Activated CD4-positive, alpha-beta T cell treated with anti-CD3 and anti-CD28 coated beads, Interleukin-2, Interleukin-4, amounts not matched to agents 100 ng/mL and 50 ng/mL, durations not matched to agents 16 hours and 8 hours (primary cell): ENCODE measurements around the gene ALG6.
"Not testable (repeated sequence)": the region's sequence is repeated elsewhere in the genome, so short reads cannot be mapped to it uniquely, and the experiment has no call there.

Experiments
- DNase-seq: peaks from one replicate; pipeline ENCODE4 v3.0.0-alpha.2; 2020; ENCODE audit warnings: low spot score

Gene ALG6

GRCh38 chr1:63328781-63329180 is 38.6 kb upstream of the ALG6 start:
- no peak for DNase-seq

DNA sequence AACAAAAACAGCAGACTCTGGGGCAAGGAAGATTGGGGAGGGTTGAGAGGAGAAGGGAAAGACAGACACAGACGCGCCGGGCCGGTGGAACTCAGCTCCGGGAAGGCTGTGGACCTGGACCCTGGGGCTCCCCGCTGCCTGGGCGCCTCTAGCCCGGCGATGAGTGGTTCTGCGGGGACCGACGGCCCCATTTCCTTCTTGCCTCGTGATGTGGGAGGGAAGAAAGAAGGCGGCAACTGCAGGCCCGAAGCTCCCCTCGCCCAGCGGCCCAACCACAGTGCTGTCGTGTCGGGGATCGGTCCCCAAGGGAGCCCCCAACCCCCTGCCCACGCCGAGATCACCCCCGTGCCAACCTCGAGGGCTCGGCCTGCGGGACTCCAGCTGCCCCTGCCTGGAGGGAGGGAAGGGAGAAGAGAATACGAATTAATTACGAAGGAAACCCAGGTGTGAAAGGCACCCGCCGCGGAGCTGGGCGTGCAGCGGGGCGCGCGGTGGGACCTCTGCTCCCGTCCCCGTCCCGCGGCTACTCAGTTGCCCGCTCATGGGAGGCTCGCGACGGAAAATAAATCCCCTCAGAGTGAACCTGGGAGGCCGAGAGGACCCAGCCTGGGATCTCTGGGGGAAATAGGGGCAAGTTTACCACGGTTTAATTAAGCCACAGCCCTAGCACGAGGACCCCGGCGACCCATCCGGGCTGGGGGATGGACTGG is 37.7 kb upstream of the ALG6 start:
- DNase-seq, result no peak

DNA sequence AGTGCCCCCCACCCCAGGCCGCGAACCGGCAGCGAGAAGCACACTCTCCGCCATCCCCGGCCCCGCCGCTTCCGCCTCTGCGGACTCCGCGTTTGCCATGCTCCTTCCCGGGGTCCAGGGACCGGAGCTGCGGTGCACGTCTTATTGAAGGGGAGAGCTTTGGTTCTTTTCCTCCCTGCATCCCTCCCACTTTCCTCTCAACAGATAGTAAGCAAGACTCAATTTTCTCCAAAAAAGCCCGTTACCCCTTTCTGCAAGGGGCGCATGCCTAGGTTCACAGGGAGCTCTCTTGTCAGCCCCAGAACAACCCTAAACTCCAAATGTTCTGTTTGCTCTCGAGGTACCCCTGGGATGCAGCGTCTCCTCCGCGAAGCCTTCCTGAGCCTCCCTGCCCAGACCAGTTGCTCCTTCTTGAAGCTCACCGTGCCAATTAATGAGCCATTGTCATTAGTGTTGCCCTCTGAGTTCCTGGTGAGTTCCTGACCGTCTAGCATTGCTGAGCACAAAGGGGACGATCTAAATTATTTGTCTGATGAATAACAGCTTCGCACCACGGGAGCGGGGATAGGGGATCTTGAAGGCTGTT is 37.0 kb upstream of the ALG6 start:
- no peak for DNase-seq

GRCh38 chr1:63342402-63342801 is 25.0 kb upstream of the ALG6 start:
- DNase-seq, result no peak

DNA sequence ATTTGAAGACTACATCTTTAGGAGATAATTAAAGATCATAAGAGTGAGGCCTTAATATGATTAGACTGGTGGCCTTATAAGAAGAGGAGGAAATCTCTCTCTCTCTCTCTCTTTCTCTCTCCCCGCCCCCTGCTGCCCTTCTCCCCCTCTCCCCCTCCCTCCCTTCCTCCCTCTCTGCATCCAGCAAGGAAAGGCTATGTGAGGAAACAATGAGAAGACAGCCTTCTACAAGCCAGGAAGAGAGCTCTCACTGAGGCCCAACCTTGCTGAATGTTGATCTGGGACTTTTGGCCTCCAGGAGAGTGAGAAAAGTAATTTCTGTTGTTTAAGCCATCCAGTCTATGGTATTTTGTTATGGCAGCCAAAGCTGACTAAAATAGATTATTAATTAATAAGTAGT is 23.5 kb upstream of the ALG6 start:
- no peak for DNase-seq

DNA sequence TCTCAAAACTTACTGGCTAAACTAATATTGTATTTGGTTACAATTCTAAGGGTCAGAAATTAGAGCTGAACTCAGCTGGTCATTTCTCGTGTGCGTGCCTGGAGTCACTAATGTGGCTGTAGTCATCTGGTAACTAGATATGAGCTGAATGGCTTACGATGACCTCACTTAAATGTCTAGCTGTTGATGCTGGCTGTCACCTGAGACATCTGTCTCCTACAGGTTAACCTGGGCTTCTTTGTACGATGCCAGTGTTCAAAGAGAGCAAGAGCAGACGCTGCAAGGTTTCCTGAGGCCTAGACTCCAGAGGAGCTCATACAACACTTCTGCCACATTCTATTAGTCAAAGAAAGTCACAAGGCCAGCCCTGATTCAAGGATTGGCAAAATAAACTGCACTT is 17.1 kb upstream of the ALG6 start:
- DNase-seq, result no peak

- DNase-seq, result no peak
These were observed 14.7 kb upstream of the ALG6 start for GRCh38 chr1:63352736-63353135.

DNA sequence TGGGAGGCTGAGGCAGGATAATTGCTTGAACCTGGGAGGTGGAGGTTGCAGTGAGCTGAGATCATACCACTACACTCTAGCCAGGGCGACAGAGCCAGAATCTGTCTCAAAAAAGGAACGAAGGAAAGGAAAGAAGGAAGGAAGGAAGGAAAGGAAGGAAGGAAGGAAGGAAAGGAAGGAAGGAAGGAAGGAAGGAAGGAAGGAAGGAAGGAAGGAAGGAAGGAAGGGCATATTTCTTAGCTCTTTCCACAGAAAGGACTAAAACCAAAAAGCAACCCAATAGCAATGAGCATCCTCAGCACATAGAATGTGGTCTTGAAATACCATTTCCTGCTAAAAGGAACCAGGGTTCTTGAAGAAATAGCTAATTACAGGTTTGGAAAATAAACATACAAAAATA is 11.2 kb upstream of the ALG6 start:
- not testable (repeated sequence) for DNase-seq

DNA sequence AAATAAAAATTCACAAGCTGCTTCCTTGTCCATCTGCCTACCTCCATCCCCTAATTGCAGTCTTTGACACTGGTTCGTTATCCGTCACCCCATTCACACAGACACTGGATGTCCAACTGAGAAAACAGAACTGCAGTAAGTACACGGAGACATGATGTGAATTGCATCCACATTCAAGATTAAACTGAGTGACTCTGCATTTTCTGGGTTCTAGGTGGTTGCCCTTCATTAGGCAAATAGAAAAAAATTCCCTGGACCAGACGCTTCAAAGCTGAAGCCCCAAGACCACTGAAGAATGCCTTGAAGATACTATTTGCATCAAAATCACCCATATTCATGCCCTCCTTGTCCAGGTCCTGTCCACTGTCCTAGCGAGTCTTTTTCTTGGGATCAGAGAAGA is 7.9 kb upstream of the ALG6 start:
- no peak for DNase-seq

GRCh38 chr1:63362073-63362472 is 5.4 kb upstream of the ALG6 start:
- DNase-seq, result no peak

DNA sequence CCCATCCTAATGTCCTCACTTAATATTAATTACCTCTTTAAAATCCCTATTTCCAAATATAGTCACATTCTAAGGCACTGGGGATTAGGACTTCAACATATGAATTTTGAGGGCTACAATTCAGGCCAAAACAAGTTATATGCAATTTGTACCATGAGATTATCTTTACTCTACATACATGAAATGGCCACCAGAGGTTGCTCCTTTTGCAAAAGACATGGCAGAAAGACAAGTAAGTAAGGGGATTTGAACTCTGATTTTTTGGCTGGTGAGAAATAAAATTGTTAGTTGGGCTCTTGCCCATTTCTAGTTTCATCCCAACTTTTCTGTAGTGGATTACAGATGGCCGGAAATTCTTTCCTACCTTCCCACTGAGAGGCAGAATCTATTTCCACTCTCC is 4.8 kb upstream of the ALG6 start:
- no peak for DNase-seq

- no peak for DNase-seq
These were observed 4.4 kb upstream of the ALG6 start for GRCh38 chr1:63363014-63363413.

DNA sequence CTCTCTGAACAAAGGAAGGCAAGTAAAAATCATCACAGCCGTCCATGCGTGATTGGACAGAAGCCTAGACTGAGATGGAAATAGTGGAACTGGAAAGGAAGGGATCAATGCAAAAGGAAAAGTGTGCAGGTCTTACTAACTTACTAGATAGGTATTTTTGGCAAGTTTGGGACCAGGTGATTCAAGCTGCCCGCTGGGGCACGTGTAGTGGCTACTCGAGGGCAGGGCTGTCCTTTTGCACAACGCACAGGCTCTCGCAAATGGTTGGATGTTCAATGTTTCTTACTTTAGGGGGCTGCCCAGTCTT is 566 bp upstream of the ALG6 start:
- no peak for DNase-seq

GRCh38 chr1:63368131-63368530 is 704 bp downstream of the ALG6 start:
- DNase-seq, result no peak

DNA sequence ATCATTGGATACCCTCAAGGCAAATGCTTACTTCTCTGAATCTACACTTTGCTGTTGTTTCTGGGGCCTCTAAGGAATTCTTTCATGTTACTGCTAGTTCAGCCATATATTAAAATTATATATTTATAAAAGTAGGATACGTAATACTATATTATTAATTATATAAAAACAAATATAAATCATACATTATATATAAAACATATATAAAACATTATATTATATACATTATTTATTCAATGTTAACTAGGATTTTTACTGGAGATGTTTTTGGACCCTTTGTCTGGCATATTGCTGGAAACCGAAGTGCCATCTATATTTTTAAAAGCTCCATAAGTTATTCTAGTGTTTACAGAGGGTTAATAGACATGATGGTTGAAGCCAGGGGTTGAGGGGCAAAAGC is 12.2 kb downstream of the ALG6 start:
- no peak for DNase-seq

DNA sequence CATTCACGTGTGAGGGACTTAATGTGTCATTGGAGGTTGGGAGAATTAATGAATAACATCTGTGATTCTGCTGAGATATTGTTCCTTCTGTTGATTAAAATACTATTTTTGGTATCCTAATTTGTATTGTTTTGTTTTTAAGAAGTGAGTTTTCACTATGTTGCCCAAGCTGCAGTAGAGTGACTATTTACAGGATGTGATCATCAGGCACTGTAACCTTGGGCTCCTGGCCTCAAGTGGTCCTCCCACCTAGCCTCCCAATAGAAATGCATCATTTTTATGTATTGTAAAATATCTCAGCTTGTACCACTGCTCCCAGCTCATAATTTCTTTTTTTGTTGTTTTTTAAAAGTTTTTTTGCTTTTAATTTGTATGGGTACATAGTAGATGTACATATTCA is 14.3 kb downstream of the ALG6 start:
- DNase-seq, result no peak

- DNase-seq, result no peak
These were observed 34.5 kb downstream of the ALG6 start for GRCh38 chr1:63401945-63402344.

GRCh38 chr1:63403386-63403785 is 36.0 kb downstream of the ALG6 start:
- DNase-seq, result peak; percentile 22

DNA sequence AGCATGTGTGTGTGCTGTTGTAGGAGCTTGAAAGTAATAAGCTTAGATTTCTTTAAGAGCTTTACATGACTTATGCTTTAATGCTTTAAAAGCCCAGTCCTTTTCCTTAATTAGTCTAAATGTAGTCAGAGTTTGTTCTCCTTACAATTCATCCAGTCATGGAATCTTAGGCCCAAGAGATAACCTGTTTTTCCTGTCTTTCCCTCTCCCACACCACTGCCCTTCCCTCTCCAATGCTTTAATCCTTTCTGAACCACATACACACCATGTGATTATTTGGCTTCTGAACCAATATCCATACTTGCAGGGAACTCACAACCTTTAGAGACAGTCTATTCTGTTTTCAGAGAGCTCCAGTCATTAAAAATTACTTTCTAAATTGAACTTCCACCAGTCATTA is 37.6 kb downstream of the ALG6 start:
- DNase-seq, result no peak

DNA sequence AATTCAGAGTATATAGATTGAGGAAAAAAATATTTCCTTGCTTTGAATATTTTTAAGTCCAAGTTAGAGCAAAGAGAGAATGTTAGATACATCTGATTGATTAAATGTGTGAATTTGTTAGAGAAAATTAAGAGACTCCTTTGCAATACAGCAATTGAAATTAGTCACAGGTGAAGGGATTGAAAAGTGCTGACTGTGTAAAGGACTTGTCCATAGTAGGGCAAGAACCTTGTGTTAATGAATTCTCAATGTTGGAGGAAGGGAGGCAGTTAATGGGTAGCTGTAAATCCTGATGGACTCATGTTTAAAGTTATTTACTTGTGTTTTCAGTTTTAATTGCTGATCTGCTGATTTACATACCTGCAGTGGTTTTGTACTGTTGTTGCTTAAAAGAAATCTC is 38.6 kb downstream of the ALG6 start:
- DNase-seq, result no peak

DNA sequence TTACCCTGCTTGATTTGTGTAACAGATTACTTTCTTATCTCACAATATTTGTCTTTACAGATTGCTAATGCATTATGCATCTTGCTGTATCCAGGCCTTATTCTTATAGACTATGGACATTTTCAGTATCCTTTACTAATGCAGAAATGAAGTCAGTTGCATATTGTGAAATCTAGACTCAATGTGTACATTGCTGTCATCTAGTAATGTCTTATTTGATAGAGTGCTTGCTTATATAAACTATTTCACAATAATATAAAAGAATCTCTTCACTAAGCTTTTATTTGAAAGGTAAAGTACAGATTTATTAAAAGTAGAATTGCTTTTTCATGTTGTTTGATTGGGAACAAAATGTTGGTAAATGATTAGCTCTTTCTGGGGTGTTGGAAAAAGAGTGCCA is 39.6 kb downstream of the ALG6 start:
- DNase-seq, result no peak

- no peak for DNase-seq
These were observed 40.9 kb downstream of the ALG6 start for GRCh38 chr1:63408331-63408730.

DNA sequence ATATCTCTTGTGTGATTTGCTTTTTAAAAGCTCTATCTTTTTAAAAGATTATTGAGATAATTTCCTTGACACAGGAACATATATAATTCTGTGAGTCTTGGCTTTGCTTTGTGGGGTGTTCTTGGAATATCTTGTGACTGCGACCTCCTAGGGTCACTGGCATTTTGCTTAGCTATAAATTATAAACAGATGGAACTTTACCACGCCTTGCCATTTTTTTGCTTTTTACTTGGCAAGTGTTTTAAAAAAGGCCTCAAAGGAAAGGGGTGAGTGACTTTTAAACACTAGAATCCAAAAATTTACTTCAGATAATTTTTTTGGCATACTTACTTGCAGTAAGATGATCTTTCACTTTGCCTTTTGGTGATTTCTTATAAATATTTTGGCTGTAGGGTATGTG is 43.6 kb downstream of the ALG6 start:
- no peak for DNase-seq

DNA sequence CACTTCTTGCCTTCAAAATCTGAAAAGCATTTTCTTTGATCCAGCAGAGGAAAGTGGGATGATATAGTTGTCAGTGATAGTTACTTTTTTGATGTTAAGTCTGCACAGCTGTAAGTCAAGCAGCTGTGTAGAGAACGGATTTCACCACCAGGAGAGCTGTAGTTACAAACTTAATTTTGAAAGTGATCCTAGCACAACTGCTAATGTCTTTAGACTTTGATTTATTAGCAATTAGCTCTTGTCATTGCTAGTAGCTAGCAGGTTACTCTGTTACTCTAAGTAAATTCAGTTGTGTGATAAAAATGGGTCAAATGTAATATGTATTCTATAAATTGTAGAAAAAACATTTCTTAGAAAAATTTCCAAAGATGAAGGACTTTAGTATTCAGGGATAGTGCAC is 46.0 kb downstream of the ALG6 start:
- no peak for DNase-seq
